HG02642 (cell line): Measurements from ENCODE around the gene GAPDH.
"Not testable (repeated sequence)": the region's sequence is repeated elsewhere in the genome, so short reads cannot be mapped to it uniquely, and the experiment has no call there.

Experiments
- ATAC-seq: cut with Tn5 transposase; IDR thresholded peaks from one replicate; pipeline ENCODE4 v1.9.1; 2021; ENCODE audit warnings: mild to moderate bottlenecking; ENCODE audit not compliant: unreplicated experiment, poor library complexity

Gene GAPDH

DNA sequence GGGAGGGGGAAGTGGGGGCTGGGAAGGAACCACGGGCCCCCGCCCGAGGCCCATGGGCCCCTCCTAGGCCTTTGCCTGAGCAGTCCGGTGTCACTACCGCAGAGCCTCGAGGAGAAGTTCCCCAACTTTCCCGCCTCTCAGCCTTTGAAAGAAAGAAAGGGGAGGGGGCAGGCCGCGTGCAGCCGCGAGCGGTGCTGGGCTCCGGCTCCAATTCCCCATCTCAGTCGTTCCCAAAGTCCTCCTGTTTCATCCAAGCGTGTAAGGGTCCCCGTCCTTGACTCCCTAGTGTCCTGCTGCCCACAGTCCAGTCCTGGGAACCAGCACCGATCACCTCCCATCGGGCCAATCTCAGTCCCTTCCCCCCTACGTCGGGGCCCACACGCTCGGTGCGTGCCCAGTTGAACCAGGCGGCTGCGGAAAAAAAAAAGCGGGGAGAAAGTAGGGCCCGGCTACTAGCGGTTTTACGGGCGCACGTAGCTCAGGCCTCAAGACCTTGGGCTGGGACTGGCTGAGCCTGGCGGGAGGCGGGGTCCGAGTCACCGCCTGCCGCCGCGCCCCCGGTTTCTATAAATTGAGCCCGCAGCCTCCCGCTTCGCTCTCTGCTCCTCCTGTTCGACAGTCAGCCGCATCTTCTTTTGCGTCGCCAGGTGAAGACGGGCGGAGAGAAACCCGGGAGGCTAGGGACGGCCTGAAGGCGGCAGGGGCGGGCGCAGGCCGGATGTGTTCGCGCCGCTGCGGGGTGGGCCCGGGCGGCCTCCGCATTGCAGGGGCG lies at the start of gene GAPDH:
Gene GAPDH (plus strand): TSS at position 595 of the 772 bp plus-strand sequence. CDS start 316 bp downstream, outside the sequence.
- ATAC-seq = peak; percentile 62

DNA sequence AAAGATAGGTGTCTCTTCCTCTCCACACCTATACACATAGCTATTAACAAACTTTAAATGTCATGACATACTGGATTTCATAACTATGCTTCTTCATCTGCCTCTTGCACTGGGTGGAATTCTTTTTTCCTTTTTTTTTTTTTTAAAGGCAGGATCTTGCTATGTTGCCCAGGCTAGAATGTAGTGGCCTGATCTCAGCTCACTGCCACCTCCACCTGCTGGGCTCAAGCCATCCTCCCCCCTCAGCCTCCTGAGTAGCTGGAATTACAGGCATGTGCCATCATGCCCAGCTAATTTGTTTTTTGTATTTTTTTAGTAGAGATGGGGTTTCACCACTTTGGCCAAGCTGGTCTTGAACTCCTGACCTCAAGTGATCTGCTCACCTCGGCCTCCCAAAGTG lies 46.1 kb upstream of the GAPDH start:
- no peak for ATAC-seq

- no peak for ATAC-seq
These were observed 44.9 kb upstream of the GAPDH start for GRCh38 chr12:6489449-6489848.

DNA sequence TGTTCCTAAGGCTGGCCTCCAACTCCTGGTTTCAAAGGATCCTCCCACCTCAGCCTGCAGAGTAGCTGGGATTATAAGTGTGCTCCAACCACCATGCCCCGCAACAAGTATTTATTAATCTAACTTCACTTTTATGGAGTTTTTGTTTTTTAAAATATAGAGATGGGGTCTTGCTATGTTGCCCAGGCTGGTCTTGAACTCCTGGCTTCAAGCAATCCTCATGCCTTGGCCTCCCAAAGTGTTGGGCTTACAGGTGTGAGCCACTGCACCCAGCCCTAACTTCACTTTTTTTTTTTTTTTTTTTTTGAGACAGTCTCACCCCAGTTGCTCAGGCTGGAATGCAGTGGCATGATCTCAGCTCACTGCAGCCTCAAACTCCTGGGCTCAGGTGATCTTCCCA lies 43.6 kb upstream of the GAPDH start:
- not testable (repeated sequence) for ATAC-seq

- peak; percentile 74 for ATAC-seq
These were observed 41.4 kb upstream of the GAPDH start, which contains the start of gene MRPL51 for GRCh38 chr12:6492838-6493496. Gene MRPL51 (minus strand): TSS chr12:6493262. CDS start chr12:6493136, 126 bp downstream.

GRCh38 chr12:6493497-6494257 lies 40.6 kb upstream of the GAPDH start, which contains the start of gene NCAPD2:
Gene NCAPD2 (plus strand): TSS chr12:6494102. CDS start chr12:6495099, 997 bp downstream.
- peak; percentile 88 for ATAC-seq

GRCh38 chr12:6494258-6494743 lies 40.0 kb upstream of the GAPDH start:
- no peak for ATAC-seq

GRCh38 chr12:6494968-6495367 lies 39.3 kb upstream of the GAPDH start:
- no peak for ATAC-seq

GRCh38 chr12:6497291-6497690 lies 37.0 kb upstream of the GAPDH start:
- not testable (repeated sequence) for ATAC-seq

DNA sequence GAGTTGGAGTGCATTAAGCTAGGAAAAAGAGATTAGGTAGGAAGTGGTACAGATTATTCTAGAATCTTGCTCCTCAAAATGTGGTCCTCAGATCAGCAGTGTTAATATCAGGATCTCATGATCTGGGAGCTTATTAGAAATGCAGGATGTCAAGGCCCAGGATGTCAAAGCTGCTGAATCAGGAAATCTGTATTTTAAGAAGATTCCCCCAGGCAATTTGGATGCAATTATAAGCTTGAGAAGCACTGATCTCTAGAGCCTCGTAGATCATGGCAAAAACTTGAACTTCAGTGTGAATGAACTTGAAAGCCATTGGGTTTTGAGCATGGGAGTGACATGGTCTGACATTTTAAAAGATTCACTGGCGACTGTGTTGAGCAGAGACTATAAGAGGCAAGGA lies 33.9 kb upstream of the GAPDH start:
- no peak for ATAC-seq

DNA sequence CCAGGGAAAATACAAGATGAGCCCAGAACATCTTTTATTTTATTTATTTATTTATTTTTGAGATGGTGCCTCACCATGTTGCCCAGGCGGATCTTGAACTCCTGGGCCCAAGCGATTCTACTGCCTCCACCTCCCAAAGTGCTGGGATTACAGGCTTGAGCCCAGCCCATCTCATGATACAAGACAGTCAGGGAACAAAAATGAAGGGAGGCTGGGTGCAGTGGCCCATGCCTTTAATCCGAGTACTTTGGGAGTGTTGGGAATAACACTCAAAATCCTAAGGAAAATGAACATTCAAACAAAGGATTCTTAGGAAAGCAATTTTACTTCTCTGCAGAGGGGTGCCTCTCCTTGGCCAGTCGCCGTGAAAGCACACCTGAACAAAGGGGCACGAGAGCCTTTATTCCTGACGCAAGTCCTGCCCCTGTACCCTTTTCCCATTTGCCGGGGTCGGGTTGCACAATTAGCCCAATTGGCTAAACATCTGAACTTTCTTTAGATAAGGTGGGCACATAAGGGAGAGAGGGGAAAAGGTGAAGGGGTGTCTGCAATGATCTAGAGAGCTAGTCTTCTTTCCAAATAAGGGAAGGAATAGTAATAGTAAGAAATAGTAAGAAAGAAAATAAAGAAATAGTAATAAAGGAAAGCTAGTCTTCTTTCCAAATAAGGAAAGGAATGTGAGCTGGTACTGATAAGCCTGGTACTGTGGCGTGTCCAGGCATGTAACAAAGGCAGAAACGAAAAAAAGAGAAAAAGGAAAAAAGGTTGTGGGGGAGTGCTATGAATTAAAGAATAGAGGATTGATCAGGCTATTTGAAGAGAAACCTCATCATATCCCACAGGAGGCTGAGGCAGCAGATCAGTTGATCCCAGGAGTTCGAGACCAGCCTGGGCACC lies 27.0 kb upstream of the GAPDH start:
- no peak for ATAC-seq

GRCh38 chr12:6508087-6508486 lies 26.2 kb upstream of the GAPDH start:
- ATAC-seq = no peak

- ATAC-seq = no peak
These were observed 14.1 kb upstream of the GAPDH start for GRCh38 chr12:6520186-6520585.

DNA sequence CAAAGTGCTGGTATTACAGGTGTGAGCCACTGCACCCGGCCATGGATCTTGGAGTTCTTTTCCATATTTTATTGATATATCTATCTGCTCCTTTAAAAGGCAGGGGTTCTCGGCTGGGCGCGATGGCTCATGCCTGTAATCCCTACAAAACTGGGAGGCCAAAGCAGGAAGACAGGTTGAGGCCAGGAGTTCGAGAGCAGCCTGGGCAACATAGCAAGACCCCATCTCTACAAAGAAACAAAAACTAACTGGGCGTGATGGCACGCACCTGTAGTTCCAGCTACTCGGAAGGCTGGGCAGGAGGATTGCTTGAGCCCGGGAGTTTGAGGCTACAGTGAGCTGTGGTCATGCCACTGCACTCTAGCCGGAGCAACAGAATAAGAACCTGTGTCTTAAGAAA lies 12.1 kb upstream of the GAPDH start:
- no peak for ATAC-seq

DNA sequence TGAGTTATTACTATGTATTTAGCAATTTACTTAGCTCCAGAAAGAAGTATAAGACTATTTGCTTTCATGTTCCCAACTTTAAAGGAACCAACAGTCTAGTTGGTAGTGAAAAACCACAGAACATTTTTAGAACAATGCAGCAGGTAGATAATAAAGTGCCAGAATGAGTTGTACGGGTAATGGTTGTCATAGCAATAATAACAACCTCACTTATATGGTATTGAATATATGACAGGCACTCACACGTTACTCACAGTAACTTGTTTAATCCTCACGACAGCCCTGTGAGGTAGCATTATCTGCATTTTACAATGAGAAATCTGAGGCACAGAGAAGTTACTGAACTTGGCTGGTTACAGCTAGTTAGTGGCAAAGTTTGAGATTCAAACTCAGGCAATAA lies 10.6 kb upstream of the GAPDH start:
- ATAC-seq = no peak

GRCh38 chr12:6524648-6525047 lies 9.7 kb upstream of the GAPDH start:
- no peak for ATAC-seq

DNA sequence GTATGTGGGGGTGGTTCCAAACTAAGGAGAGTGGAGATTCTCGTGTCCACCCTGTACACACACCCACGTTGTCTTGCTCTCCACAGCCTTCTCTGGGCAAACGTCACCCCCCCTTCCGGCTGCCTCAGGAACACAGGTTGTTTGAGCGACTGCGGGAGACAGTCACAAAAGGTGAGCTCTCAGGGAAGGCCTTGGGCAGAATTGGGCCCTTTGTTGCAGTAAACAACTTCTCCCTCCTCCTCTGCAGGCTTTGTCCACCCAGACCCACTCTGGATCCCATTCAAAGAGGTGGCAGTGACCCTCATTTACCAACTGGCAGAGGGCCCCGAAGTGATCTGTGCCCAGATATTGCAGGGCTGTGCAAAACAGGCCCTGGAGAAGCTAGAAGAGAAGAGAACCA lies 8.1 kb upstream of the GAPDH start:
- no peak for ATAC-seq

DNA sequence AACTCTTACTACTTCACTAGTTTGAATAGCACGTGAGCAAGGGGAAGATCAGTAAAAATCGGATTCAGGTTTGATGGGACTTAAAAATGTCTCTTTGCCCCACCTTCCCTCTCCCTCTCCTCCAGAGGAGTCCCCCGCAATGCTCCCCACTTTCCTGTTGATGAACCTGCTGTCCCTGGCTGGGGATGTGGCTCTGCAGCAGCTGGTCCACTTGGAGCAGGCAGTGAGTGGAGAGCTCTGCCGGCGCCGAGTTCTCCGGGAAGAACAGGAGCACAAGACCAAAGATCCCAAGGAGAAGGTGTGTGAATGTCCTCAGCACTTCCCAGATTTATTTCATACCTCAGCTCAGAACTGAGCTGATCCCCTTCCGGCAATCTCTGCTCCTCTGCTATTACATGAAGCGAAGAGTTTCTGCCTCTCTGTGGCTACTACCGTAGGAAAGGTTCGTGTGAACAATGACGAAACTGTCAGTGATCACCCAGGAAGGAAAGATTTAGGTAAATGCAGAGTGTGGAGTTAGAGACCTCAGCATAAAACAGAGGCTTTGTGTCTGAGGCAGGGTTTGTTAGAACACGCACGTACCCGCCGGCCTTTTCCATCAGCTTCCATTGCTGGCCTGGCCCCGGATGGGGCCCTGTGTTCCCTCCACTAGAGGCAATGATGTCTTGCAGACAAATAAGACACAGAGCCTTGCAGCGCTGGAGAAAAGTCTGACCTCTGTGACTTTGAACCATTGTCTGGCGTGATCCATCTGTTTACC lies 7.4 kb upstream of the GAPDH start:
- ATAC-seq = no peak

DNA sequence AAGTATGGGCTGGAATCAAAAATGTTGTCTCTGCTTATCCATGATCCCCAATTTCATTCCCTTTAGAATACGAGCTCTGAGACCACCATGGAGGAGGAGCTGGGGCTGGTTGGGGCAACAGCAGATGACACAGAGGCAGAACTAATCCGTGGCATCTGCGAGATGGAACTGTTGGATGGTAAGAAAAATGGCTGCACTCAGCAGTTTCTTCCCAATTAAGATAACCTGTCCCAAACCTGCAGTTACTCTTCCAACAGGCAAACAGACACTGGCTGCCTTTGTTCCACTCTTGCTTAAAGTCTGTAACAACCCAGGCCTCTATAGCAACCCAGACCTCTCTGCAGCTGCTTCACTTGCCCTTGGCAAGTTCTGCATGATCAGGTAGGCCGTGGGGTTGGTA lies 6.6 kb upstream of the GAPDH start:
- no peak for ATAC-seq
